NT2/D1 (cell line): Measurements from ENCODE around the gene CXCR6.

Source experiments
- SUZ12 ChIP-seq: IDR thresholded peaks from 2 replicates; pipeline ENCODE4 v1.6.1; 2011; ENCODE audit not compliant: insufficient read length, insufficient read depth; ENCODE audit errors: extremely low read depth
- YY1 ChIP-seq: IDR thresholded peaks from 2 replicates; pipeline ENCODE4 v1.6.1; 2011; ENCODE audit not compliant: insufficient read length, insufficient read depth
- ZNF274 ChIP-seq: IDR thresholded peaks from 2 replicates; pipeline ENCODE4 v1.6.1; 2011; ENCODE audit warnings: mild to moderate bottlenecking, low read depth, low read length

DNA sequence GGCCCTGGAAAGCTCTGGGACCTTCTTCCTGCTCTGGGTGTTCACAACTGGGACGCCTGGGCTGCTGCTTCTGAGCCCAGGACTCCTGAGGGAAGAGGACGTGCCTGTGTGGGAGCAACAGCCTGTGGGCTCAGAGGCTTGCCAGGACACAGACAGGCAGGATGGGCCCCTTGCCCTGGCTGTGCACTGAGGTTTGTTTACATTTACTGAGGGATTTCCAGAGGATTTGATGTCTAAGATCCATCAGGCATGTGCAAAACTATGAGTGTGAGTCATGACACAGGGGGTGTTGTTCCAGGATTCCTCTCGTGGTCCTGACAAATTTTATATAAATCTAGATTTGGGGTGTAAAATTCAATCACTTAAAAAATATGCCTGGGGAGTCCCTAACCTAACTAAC, 46.3 kb upstream of the CXCR6 start:
- TF ChIP-seq ZNF274, result no peak
- TF ChIP-seq YY1, result no peak
- TF ChIP-seq SUZ12, result no peak
